ENCODE results near the gene CENPU.

The CENPU gene

DNA sequence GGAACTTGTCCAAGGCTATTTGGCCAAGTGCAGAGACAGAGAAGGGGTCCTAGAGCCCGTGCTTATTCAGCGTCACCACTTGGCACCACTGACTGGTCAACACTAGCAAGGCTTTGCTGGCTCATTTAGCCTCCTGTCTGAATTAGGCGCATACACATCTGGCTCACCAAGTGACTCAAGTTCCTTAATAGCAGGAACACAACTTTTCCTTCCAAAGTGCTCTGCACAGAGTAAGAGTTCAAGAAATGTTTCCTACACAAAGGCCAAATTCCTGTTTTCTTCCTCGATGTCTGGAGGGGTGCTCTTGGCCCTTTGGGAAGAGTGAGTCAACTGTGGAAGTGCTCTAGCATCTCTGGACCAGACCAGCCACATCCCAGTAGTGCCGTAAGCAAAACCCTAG lies 26.8 kb upstream of the CENPU start:
- TF ChIP-seq Cebpa-rat (IDR thresholded peaks at IDR 0.05) = no peak
- no peak overlapping the region for H3K4me3 ChIP-seq
- H3K36me3 ChIP-seq = peaks cover 54 to 96% (median 93%) of the 10 kb centered on the region in 11 experiments
- no peak overlapping the region for H3K4me2 ChIP-seq
- peaks cover 0 to 16% (median 11%) of the 10 kb centered on the region in 11 experiments; a peak in 10 of 22 replicates for H3K9me3 ChIP-seq (replicated peaks in 1 of 11)
- H3K27ac ChIP-seq = no peak overlapping the region
- H3K27me3 ChIP-seq = no peaks in the 10 kb centered on the region
- no peak overlapping the region for H3K9ac ChIP-seq
- H3K4me1 ChIP-seq = peaks cover 13 to 40% (median 26%) of the 10 kb centered on the region in 10 experiments; a peak in 19 of 20 replicates
- H4K20me1 ChIP-seq = peaks cover 0 to 98% (median 0%) of the 10 kb centered on the region in 11 experiments; a peak in 9 of 22 replicates

DNA sequence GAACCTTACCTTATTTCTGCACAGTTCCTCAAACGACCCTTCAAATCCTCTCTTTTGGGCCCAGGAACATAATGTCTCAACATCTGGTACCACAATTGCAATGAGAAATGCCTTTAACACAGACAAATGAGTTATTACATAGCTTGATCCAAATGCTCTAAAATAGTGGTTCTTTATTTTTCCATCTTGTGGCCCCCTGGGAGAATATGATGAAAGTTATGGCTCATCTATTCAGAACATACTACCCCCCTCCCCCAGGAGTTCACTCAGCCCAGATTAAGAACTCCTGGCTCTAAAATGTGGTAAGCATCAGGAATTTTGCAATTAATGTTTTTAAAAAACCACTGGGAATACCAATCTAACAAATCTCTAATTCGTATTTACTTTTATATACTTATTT lies 23.9 kb upstream of the CENPU start:
- Histone ChIP-seq H3K4me2 (no peak overlapping the region), H4K20me1 (peaks cover 0 to 98% (median 0%) of the 10 kb centered on the region in 11 experiments; a peak in 9 of 22 replicates), H3K9me3 (replicated peaks in 1 of 11) (peaks cover 0 to 16% (median 11%) of the 10 kb centered on the region in 11 experiments; a peak in 10 of 22 replicates), H3K9ac (peak overlapping the region in 1 of 11 experiments; percentile 41; a peak in 1 of 22 replicates), H3K4me1 (peaks cover 17 to 61% (median 32%) of the 10 kb centered on the region in 10 experiments), H3K4me3 (no peak overlapping the region), H3K27me3 (no peaks in the 10 kb centered on the region), H3K27ac (no peak overlapping the region), H3K36me3 (peaks cover 47 to 96% (median 93%) of the 10 kb centered on the region in 11 experiments)
- TF ChIP-seq Cebpa-rat (IDR thresholded peaks at IDR 0.05) = no peak

DNA sequence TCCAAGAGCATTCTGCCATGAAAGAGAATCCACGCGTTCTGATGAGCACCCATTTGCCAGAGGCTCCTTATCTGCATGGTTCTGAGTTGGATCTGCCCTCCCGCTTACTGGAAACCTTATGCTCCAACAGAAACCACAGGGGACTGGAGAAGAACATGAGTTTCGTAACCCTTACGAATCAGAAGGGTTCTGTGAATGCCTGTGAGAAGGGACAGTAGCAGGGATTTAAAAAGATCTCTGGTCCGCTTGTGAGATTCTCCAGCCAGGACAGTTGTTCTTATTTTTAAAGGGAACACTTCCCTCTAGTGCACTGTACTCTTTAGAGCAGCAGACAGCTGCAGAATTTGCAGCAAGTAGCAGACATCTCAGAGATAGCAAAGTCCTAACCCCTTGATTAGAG lies 22.5 kb upstream of the CENPU start:
- Histone ChIP-seq H3K9me3 (replicated peaks in 1 of 11) (peaks cover 0 to 16% (median 11%) of the 10 kb centered on the region in 11 experiments; a peak in 10 of 22 replicates), H3K9ac (peak overlapping the region in 1 of 11 experiments; percentile 38; a peak in 1 of 22 replicates), H3K27me3 (no peaks in the 10 kb centered on the region), H3K27ac (no peak overlapping the region), H3K4me2 (peak overlapping the region in 1 of 11 experiments; percentile 6; a peak in 1 of 22 replicates), H4K20me1 (peaks cover 0 to 98% (median 0%) of the 10 kb centered on the region in 11 experiments; a peak in 9 of 22 replicates), H3K36me3 (peaks cover 44 to 91% (median 86%) of the 10 kb centered on the region in 11 experiments), H3K4me3 (no peak overlapping the region), H3K4me1 (peaks cover 19 to 66% (median 37%) of the 10 kb centered on the region in 10 experiments)
- TF ChIP-seq Cebpa-rat (IDR thresholded peaks at IDR 0.05) = no peak

DNA sequence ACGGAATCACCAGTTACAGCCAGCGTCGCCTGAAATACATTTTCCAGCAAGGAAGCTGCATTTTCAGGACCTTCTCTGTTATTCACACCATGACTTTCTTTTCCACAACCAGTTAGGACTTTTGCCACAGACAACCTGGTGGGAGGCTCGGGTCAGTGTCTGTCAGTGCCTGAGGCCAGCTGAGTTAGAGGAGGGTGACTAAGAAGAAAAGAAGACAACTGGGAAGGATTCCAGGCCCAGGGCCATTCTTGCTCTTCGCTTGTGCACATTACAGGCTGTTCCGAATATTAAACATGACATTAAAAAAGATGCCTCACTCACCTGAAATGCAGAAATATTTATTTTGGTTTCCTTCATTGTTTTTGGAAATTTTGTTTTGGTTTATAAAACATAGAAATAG lies 21.4 kb upstream of the CENPU start:
- no peak for TF ChIP-seq Cebpa-rat (IDR thresholded peaks at IDR 0.05)
- H3K27ac ChIP-seq = no peak overlapping the region

DNA sequence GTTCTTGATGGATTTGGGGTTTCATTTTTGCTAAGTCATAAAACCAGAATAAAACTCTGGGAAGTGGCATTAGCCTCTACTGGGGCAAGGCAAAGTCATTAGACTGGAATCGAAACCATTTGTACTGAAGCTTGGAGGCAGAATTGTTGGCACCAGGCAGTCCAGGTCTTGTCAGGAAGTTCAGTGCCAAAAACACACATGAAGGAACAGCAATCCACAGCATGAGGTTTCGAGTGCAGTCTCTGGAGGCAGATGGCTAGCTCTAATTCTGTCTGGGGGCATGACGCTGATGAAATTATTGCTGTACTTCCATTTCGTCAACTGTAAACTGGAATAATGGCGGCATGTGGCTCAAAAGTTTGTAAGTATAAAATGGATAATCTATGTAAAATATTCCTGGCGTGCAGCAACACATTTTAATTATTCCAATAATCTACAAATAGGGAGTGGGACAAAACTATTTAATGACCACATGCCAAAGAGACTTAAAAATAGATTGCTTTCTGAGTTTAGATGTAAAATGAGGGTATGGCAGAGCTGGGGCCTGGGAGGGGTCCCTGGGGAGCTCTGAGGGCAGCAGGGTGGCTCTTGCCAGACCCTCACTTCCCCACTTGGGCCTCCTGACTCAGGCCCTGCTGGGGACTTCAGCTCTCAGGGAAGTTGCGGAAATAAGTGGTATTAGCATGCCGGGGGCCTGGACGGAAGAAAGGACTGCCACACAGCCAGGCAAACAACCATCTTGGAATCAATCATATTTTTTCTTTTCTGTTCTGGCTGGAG lies 18.8 kb upstream of the CENPU start:
- H3K4me3 ChIP-seq = no peak overlapping the region
- H4K20me1 ChIP-seq = peaks cover 0 to 100% (median 0%) of the 10 kb centered on the region in 11 experiments; a peak in 9 of 22 replicates
- peak overlapping the region in 10 of 11 experiments; percentile 0 to 34 (median 17); a peak in 11 of 22 replicates for H3K27ac ChIP-seq
- H3K4me1 ChIP-seq = peaks cover 22 to 96% (median 52%) of the 10 kb centered on the region in 10 experiments
- no peak for TF ChIP-seq Cebpa-rat (IDR thresholded peaks at IDR 0.05)
- peak overlapping the region in 2 of 11 experiments; percentile 2 to 9; a peak in 1 of 22 replicates for H3K9ac ChIP-seq
- H3K27me3 ChIP-seq = no peaks in the 10 kb centered on the region
- no peaks in the 10 kb centered on the region for H3K9me3 ChIP-seq (replicated peaks in 1 of 11)
- H3K4me2 ChIP-seq = peak overlapping the region; percentile 37 to 85 (median 54)
- peaks cover 16 to 61% (median 55%) of the 10 kb centered on the region in 11 experiments; a peak in 21 of 22 replicates for H3K36me3 ChIP-seq

More for the DNA sequence above, 21.4 kb upstream of the CENPU start:
- peaks cover 0 to 98% (median 0%) of the 10 kb centered on the region in 11 experiments; a peak in 9 of 22 replicates for H4K20me1 ChIP-seq
- no peak overlapping the region for H3K4me3 ChIP-seq
- peaks cover 0 to 8% (median 5%) of the 10 kb centered on the region in 11 experiments; a peak in 10 of 22 replicates for H3K9me3 ChIP-seq (replicated peaks in 1 of 11)
- peaks cover 32 to 80% (median 75%) of the 10 kb centered on the region in 11 experiments for H3K36me3 ChIP-seq
- no peaks in the 10 kb centered on the region for H3K27me3 ChIP-seq
- H3K9ac ChIP-seq = peak overlapping the region in 1 of 11 experiments; percentile 38; a peak in 1 of 22 replicates
- H3K4me1 ChIP-seq = peaks cover 22 to 77% (median 44%) of the 10 kb centered on the region in 10 experiments
- H3K4me2 ChIP-seq = no peak overlapping the region

DNA sequence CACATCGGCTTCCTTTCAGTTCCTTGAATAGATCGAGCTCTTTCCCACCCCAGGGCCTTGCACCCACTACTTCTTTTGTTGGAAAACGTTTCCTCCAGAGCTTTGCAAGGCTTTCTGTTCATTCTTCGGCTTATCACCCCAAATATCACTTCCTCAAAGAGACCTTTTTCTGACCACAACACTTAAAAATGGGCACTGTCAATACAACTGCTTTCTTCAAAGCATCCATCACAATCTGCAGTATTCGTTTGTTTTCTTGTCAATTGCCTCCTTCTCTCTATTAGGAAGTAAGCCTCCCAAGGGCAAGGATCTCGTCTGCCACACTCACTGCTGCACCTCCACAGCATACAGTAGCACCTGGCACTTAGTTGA lies 17.7 kb upstream of the CENPU start:
- Histone ChIP-seq H4K20me1 (peaks cover 0 to 99% (median 0%) of the 10 kb centered on the region in 11 experiments; a peak in 8 of 22 replicates), H3K36me3 (peaks cover 5 to 50% (median 44%) of the 10 kb centered on the region in 11 experiments; a peak in 21 of 22 replicates), H3K27me3 (no peaks in the 10 kb centered on the region), H3K4me3 (no peak overlapping the region), H3K9me3 (replicated peaks in 1 of 11) (no peaks in the 10 kb centered on the region), H3K9ac (peak overlapping the region in 1 of 11 experiments; percentile 10; a peak in 1 of 22 replicates), H3K27ac (0 out of 22 replicates have a peak overlapping the region, but pooled peaks of 1 of the 11 experiments have one; percentile 0), H3K4me2 (peak overlapping the region in 10 of 11 experiments; percentile 41 to 85 (median 55); a peak in 14 of 22 replicates), H3K4me1 (peaks cover 31 to 100% (median 55%) of the 10 kb centered on the region in 10 experiments)
- no peak for TF ChIP-seq Cebpa-rat (IDR thresholded peaks at IDR 0.05)

DNA sequence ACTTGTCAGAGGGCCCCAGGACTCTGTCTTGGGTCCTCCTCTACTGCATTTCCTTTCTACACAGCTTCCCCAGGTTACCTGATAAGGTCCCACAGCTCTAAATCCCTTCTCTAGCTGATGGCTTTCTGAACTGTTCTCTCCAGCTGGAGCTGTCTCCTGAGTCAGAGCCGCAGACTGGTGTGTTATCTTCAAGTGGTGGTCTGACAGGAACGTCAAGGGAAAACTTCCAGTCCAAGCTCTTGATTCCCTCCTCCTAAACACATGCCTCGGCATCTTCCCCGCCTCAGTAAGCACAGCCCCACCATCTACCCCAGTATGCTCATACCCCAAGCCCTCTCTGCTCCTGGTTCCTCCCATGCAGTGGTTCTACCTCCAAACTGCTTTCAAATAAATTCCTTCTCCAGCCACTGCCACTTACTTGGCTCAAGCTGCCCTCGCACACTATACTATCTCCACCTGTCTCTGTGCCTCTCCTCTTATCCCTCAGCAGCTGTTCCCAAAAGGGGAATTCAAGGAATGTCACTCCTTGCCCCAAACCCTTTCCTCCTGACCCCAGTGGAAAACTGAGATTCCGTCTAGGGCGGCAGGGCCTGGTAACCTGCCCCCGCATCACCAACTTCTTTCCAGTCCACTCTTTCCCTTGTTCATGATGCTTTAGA lies 17.2 kb upstream of the CENPU start:
- Histone ChIP-seq H3K4me2 (peak overlapping the region in 9 of 11 experiments; percentile 15 to 85 (median 54); a peak in 12 of 22 replicates), H3K9me3 (replicated peaks in 1 of 11) (no peaks in the 10 kb centered on the region), H3K4me3 (no peak overlapping the region), H3K27ac (peak overlapping the region in 2 of 11 experiments; percentile 18 to 23; a peak in 2 of 22 replicates), H3K36me3 (peaks cover 0 to 45% (median 39%) of the 10 kb centered on the region in 11 experiments; a peak in 20 of 22 replicates), H4K20me1 (peaks cover 0 to 93% (median 0%) of the 10 kb centered on the region in 11 experiments; a peak in 8 of 22 replicates), H3K27me3 (no peaks in the 10 kb centered on the region), H3K4me1 (peaks cover 36 to 100% (median 60%) of the 10 kb centered on the region in 10 experiments), H3K9ac (peak overlapping the region in 1 of 11 experiments; percentile 10; a peak in 1 of 22 replicates)
- TF ChIP-seq Cebpa-rat (IDR thresholded peaks at IDR 0.05) = no peak

DNA sequence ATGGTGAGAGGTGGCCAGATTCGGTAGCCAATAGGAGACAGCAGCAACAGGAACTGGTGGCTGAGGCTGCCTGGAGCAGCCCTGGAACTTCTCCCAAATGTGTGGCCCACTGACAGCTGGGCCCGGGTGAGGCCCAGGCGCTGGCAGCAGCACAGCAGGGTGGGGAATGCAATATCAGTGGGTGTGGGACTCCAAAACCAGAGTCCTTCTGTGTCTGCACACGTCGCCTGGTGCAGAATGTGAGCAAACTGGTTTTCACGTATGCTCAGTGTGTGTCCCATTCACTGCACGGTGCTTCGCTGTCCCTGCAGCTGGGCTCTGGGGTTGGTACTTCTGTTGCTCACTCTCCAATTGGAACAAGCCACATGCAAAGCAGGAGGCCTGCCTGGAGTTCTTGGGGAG lies 14.4 kb upstream of the CENPU start:
- peaks cover 0 to 17% (median 12%) of the 10 kb centered on the region in 11 experiments; a peak in 17 of 22 replicates for H3K36me3 ChIP-seq
- TF ChIP-seq Cebpa-rat (IDR thresholded peaks at IDR 0.05) = no peak
- no peak overlapping the region for H3K4me3 ChIP-seq
- peaks cover 0 to 65% (median 0%) of the 10 kb centered on the region in 11 experiments; a peak in 7 of 22 replicates for H4K20me1 ChIP-seq
- peak overlapping the region in 6 of 11 experiments; percentile 79 to 90 (median 83); a peak in 11 of 22 replicates for H3K4me2 ChIP-seq
- H3K27ac ChIP-seq = peak overlapping the region in 2 of 11 experiments; percentile 66 to 83; a peak in 2 of 22 replicates
- no peaks in the 10 kb centered on the region for H3K27me3 ChIP-seq
- H3K9me3 ChIP-seq (replicated peaks in 1 of 11) = no peaks in the 10 kb centered on the region
- H3K4me1 ChIP-seq = peaks cover 39 to 97% (median 59%) of the 10 kb centered on the region in 10 experiments
- peak overlapping the region in 3 of 11 experiments; percentile 34 to 77 (median 66); a peak in 2 of 22 replicates for H3K9ac ChIP-seq
